ENCODE data around the gene CHST13. TPM values are rescaled to one million over a fixed set of nuclear protein-coding genes. Genes with fewer than 3 reads are reported as not detected.

The CHST13 gene
- total RNA-seq, 2 experiments from 2014 or later, result not detected

DNA sequence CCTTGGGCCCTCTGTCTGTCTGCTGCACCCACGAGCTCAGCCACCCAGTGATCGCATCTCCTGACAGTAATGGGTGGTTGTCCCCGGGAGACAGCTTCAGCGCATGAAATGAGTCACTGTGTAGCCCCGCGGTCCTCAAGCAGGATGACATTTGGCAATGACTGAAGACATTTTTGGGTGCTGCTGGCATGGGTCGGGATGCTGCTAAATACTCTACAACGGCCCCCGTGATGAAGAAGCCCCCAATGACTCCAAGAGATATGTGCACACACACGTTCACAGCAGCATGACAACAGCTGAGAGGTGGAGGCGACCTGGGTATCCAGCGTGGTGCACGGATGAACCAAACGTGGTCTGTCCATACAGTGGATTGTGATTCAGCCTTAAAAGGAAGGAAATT, 30.9 kb upstream of the CHST13 start:
- intact Hi-C loops (cut with micrococcal nuclease), result no loop called here
- Mint-ChIP-seq H3K9me3 (no peaks in the 10 kb centered on the region), H3K36me3 (no peaks in the 10 kb centered on the region), H3K4me3 (no peak overlapping the region), H3K4me1 (ENCODE audit: low read depth) (peaks cover 3% of the 10 kb centered on the region), H3K27me3 (no peaks in the 10 kb centered on the region), H3K27ac (no peak overlapping the region)
- DNase-seq, result no peak
- CTCF ChIA-PET, result no interaction called here
- POLR2A ChIA-PET, result no interaction called here

DNA sequence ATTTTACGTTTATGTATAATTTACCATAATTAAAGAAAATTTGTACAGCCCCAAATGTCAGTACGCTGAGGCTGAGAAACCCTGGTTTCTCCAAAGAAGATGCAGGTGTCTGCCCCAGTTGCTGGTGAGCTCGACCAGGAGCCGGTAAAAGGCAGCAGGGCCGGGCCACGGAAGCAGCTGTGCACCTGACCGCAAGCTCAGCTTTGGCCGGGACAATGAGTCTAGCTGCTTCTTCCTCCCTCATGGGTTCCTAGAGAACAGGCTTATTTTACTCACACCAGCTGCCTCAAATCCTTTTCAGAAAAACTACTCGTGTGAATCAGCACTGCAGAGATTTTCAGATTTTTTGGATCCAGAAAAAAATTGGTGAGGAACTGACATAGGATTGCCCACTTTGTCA, 30.2 kb upstream of the CHST13 start:
- ChIA-PET POLR2A (no interaction called here), CTCF (no interaction called here)
- intact Hi-C loops (cut with micrococcal nuclease), result no loop called here
- DNase-seq, result no peak
- no peaks in the 10 kb centered on the region for H3K27me3 Mint-ChIP-seq
- no peak overlapping the region for H3K27ac Mint-ChIP-seq
- H3K4me1 Mint-ChIP-seq (ENCODE audit: low read depth), result peaks cover 3% of the 10 kb centered on the region
- no peaks in the 10 kb centered on the region for H3K36me3 Mint-ChIP-seq
- H3K4me3 Mint-ChIP-seq, result no peak overlapping the region
- H3K9me3 Mint-ChIP-seq, result no peaks in the 10 kb centered on the region

DNA sequence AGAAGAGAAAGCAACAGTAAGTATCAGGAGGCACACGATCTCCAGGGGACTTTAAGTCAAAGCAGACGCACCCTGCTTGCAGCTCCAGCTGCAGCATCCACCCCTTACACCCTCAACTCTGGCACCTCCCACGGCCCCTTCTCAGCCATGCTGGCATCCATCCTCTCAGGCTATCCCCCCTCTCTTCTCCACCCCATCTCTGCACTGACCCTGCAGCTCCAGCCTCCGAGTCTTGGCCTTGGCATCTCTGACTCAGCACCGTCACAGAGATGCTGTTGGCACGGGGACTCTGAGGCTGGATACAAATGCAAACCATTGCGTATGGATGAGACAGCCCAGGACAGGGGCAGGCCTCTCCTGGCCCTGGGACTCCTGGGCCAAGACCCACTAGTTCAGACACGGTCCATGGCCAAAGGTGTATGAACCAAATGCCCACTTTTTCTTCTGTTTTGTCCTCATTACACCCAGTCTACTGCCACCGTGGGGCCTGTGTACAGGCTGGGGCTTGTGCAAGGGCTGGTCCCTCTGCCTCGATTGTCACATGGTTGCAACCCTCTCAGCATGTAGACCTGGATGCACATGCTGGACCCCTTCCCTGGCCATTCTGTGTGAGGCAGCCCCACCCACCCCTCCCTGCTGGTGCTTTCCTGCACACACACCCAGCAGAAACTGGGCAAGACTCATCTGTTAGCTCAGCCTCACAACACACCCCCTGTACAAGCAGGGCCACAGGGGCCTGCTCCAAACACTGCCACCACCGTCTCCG, 29.6 kb upstream of the CHST13 start:
- H3K27ac Mint-ChIP-seq, result no peak overlapping the region
- peaks cover 3% of the 10 kb centered on the region for H3K4me1 Mint-ChIP-seq (ENCODE audit: low read depth)
- no peaks in the 10 kb centered on the region for H3K27me3 Mint-ChIP-seq
- DNase-seq, result no peak
- intact Hi-C loops (cut with micrococcal nuclease), result no loop called here
- ChIA-PET POLR2A (no interaction called here), CTCF (no interaction called here)
- no peak overlapping the region for H3K4me3 Mint-ChIP-seq
- H3K9me3 Mint-ChIP-seq, result no peaks in the 10 kb centered on the region
- no peaks in the 10 kb centered on the region for H3K36me3 Mint-ChIP-seq

DNA sequence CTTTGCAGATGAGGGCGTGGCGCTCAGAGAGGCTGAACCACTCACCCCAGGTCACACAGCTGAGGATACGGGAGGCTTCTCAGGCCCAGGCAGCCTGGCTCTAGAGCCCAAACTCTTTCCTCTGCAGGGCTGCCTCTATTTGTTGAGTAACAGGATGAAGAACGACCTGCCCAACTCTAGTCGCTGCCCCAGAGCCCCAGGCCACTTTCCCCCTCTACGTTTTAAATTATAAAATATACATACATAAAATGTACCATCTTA, 29.1 kb upstream of the CHST13 start:
- intact Hi-C loops (cut with micrococcal nuclease), result no loop called here
- no peaks in the 10 kb centered on the region for H3K36me3 Mint-ChIP-seq
- H3K27me3 Mint-ChIP-seq, result no peaks in the 10 kb centered on the region
- H3K4me3 Mint-ChIP-seq, result no peak overlapping the region
- ChIA-PET POLR2A (no interaction called here), CTCF (no interaction called here)
- no peak overlapping the region for H3K27ac Mint-ChIP-seq
- peaks cover 3% of the 10 kb centered on the region for H3K4me1 Mint-ChIP-seq (ENCODE audit: low read depth)
- H3K9me3 Mint-ChIP-seq, result no peaks in the 10 kb centered on the region
- no peak for DNase-seq

DNA sequence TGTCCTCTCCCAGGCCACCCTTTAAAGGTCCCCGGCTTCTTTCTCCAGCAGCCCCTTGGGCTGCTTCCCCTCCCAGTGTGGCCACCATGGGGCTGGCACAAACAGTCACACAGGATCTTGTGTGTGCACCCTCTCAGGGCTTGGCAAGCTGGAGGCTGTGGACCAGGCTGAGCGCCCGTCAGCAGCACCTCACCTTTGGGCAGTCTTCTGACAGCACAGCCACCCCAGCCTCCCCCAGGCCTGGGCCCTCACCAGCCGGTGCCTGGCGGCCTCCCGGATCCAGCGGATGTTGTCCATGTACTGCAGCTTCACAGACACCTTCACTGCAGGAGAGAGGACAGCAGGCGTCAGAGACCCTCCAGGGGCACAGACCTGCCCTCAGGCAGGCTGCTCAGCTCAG, 28.2 kb upstream of the CHST13 start:
- no peaks in the 10 kb centered on the region for H3K27me3 Mint-ChIP-seq
- H3K4me1 Mint-ChIP-seq (ENCODE audit: low read depth), result peaks cover 3% of the 10 kb centered on the region
- intact Hi-C loops (cut with micrococcal nuclease), result no loop called here
- no peak for DNase-seq
- no peak overlapping the region for H3K4me3 Mint-ChIP-seq
- H3K9me3 Mint-ChIP-seq, result no peaks in the 10 kb centered on the region
- no peak overlapping the region for H3K27ac Mint-ChIP-seq
- H3K36me3 Mint-ChIP-seq, result no peaks in the 10 kb centered on the region
- ChIA-PET POLR2A (no interaction called here), CTCF (no interaction called here)

DNA sequence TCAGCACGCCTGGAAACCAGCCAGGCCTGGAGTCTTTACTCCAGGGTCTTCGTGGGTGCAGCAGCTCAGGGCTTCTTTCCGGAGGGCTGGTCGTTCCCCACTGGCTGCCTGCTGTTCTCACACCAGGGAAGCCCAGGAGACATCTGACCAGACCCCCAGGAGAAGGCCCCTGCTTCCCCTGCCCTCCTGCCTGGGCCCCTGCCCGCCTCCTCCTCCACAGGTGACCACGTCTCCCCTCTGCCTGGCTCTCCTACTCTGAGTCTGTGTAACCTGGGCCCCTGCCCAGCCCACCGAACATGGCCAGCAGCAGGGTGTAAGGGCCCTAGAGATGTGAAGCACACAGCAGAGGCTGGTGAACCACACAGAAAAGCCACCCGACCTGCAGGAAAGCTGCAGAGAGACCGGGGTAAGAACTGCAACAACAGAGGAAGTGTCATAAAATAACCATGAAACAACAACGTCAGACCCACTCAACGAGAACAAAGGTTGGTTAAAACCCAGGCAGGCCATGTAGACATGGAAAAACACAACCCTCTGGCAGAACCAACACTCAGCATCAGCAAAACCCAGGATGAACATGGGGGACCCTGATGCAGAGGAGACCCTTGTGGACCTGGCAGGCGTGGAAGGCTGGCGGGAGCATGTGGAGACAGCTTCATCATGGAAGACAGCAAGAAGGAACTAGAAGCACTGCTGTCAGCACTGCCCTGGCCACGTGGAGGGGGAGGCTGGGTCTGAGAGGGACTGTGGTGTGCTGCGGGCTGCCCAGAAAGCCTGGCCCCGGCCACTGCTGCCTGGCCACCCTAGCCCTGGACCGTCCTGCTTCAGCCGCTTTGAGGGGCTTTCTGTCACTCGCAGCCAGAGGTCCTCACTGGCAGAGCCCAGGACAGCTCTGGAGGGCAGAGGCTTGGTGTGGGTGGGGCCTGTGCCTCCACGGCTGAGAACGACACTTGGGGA, 26.8 kb upstream of the CHST13 start:
- POLR2A ChIA-PET, result no interaction called here
- no peaks in the 10 kb centered on the region for H3K9me3 Mint-ChIP-seq
- H3K27me3 Mint-ChIP-seq, result no peaks in the 10 kb centered on the region
- H3K4me1 Mint-ChIP-seq (ENCODE audit: low read depth), result peaks cover 3% of the 10 kb centered on the region
- DNase-seq, result no peak
- intact Hi-C loops (cut with micrococcal nuclease), result no loop called here
- H3K27ac Mint-ChIP-seq, result no peak overlapping the region
- H3K36me3 Mint-ChIP-seq, result no peaks in the 10 kb centered on the region
- CTCF ChIA-PET, result no interaction called here
- no peak overlapping the region for H3K4me3 Mint-ChIP-seq

DNA sequence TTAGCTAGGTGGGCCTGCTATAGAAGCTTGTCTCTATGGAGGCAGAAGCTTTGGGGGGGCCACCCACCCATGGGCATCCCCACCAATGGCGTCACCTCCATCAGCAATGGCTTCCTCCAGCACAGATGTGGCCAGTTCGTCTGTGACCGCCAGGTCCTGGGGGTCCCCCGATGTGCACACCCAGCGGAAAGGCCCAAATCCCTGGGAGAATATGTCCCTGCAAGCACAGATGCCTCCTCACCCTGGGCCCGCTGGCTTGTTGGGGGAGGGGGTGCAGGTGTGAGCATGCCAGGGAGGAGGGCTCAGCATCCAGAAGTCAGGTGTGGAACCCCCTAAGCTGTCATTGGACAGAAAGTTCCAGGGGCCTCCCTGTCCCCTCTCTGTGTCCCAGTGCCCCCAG, 26.0 kb upstream of the CHST13 start:
- peaks cover 3% of the 10 kb centered on the region for H3K4me1 Mint-ChIP-seq (ENCODE audit: low read depth)
- CTCF ChIA-PET, result interaction anchor here (1.1 kb wide), 1 partner anchor 25 kb away, joined by 3 read pairs; no protein-coding TSS in a partner anchor
- DNase-seq, result no peak
- no peaks in the 10 kb centered on the region for H3K9me3 Mint-ChIP-seq
- intact Hi-C loops (cut with micrococcal nuclease), result no loop called here
- H3K36me3 Mint-ChIP-seq, result no peaks in the 10 kb centered on the region
- H3K4me3 Mint-ChIP-seq, result no peak overlapping the region
- no peak overlapping the region for H3K27ac Mint-ChIP-seq
- H3K27me3 Mint-ChIP-seq, result no peaks in the 10 kb centered on the region
- POLR2A ChIA-PET, result no interaction called here

DNA sequence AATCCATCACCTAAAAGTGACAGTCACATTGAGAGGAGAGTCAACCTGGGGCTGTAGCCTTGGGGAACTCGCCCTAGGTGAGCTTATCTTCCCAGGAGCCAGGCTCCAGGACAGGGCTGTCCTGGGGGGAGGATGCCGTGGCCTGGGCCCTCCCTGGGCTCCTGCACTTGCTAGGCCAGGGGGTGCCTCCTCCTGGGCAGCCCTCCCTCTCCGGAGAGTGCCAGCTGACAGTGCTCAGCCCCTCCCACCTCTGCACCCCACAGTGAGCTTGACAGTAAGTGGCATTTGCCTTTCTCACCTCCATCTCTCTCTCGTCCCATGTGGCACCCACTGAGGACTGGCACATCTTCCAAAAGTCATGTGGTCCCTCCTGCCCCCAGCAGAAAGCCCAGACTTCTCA, 25.5 kb upstream of the CHST13 start:
- Mint-ChIP-seq H3K36me3 (no peaks in the 10 kb centered on the region), H3K4me3 (no peak overlapping the region), H3K4me1 (ENCODE audit: low read depth) (no peaks in the 10 kb centered on the region), H3K27ac (no peak overlapping the region), H3K9me3 (no peaks in the 10 kb centered on the region), H3K27me3 (no peaks in the 10 kb centered on the region)
- ChIA-PET POLR2A (no interaction called here), CTCF (interaction anchor here (1.1 kb wide), 1 partner anchor 24 kb away, joined by 3 read pairs; no protein-coding TSS in a partner anchor)
- no peak for DNase-seq
- intact Hi-C loops (cut with micrococcal nuclease), result no loop called here

DNA sequence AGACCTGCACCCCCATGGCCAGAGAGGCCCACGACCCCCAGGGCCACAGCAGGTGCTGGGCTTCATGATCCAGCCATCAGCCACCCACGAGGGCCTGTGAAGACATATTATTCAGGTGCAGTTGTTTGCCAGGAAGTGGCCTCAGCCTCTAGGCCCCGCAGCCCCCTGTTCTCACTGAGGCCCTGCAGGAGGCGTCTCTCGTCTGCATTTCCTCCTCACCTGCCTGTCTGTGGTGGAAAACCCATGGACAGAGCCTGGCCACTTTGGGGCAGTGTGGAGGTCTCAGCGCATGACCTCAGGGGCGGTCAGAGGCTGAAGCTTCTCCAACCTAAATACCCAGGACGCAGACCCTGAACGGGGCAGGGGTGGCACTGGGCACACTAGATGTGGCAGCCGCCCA, 25.0 kb upstream of the CHST13 start:
- CTCF ChIA-PET, result interaction anchor here (1.1 kb wide), 1 partner anchor 24 kb away, joined by 3 read pairs; no protein-coding TSS in a partner anchor
- no peak overlapping the region for H3K4me3 Mint-ChIP-seq

DNA sequence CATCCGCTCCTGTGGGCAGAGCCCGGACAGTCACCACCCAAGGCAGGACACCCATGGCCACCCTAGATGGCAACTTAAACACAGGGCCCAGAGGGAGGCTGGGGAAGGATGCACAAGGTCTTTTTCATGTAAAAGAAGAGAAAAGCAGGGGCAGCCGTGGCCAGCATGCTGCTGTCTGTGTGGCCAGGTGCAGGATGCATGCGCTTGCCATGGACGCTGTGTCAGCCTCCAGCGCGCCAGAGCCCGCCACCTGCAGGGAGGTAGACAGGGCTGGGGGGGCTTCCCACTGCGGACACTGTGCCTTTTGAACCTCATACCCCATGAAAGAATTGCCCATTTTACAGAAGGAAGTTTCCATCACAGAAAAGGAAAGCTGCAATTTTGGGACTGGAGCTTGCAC, 24.6 kb upstream of the CHST13 start:
- no peak for DNase-seq
- Mint-ChIP-seq H3K4me1 (ENCODE audit: low read depth) (no peaks in the 10 kb centered on the region), H3K9me3 (no peaks in the 10 kb centered on the region), H3K27ac (no peak overlapping the region), H3K36me3 (no peaks in the 10 kb centered on the region), H3K27me3 (no peaks in the 10 kb centered on the region), H3K4me3 (no peak overlapping the region)
- ChIA-PET POLR2A (no interaction called here), CTCF (no interaction called here)
- intact Hi-C loops (cut with micrococcal nuclease), result no loop called here

More for the DNA sequence above, 25.0 kb upstream of the CHST13 start:
- Mint-ChIP-seq H3K27me3 (no peaks in the 10 kb centered on the region), H3K9me3 (no peaks in the 10 kb centered on the region), H3K4me1 (ENCODE audit: low read depth) (no peaks in the 10 kb centered on the region), H3K27ac (no peak overlapping the region), H3K36me3 (no peaks in the 10 kb centered on the region)
- intact Hi-C loops (cut with micrococcal nuclease), result no loop called here
- POLR2A ChIA-PET, result no interaction called here
- no peak for DNase-seq

DNA sequence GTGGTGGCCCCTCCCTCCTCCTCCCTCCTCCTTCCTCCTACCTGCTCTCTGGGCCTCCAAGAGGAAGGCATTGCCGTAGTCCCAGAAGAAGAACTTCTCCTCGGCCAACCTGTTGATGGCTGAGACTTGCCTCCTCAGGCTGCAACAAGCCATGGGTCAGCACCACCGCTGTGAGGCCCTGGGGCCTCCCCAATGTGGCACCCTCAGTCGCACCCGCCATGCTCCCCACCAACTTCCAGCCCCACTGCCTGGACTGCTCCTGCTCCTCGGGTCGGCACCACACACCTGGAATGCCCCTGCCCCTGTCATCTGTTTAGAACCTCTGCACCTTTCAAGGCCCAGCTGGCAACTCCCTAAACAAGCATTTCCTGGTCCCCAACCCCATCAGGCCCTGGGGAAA, 23.9 kb upstream of the CHST13 start:
- peaks cover 1% of the 10 kb centered on the region for H3K27me3 Mint-ChIP-seq
- CTCF ChIA-PET, result no interaction called here

DNA sequence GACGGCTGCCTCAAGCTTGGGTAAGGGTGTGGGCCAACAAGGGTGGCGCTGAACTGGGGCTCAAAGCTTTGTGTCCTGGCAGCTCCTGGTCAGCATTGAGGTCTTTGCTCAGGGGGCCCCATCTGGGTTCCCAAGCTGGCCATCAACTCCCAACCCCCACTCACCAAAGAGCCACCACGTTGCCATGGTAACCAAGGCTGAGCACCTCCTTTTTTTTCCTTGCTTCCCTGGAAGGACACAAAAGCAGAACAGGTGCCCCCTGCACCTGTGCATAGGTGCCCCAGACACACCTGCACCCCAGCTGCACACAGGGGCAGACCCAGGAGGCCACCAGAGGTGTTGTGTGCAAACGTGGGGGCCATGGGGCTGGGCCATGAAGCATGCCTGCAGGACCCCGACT, 22.9 kb upstream of the CHST13 start:
- H3K4me3 Mint-ChIP-seq, result no peak overlapping the region
- H3K4me1 Mint-ChIP-seq (ENCODE audit: low read depth), result no peaks in the 10 kb centered on the region
- intact Hi-C loops (cut with micrococcal nuclease), result no loop called here
- H3K27me3 Mint-ChIP-seq, result peaks cover 4% of the 10 kb centered on the region
- no peaks in the 10 kb centered on the region for H3K36me3 Mint-ChIP-seq
- H3K27ac Mint-ChIP-seq, result no peak overlapping the region
- POLR2A ChIA-PET, result no interaction called here
- DNase-seq, result no peak
- H3K9me3 Mint-ChIP-seq, result no peaks in the 10 kb centered on the region
- CTCF ChIA-PET, result no interaction called here

More for the DNA sequence above, 23.9 kb upstream of the CHST13 start:
- POLR2A ChIA-PET, result no interaction called here
- no peaks in the 10 kb centered on the region for H3K36me3 Mint-ChIP-seq
- no peak for DNase-seq
- no peak overlapping the region for H3K27ac Mint-ChIP-seq
- H3K4me1 Mint-ChIP-seq (ENCODE audit: low read depth), result no peaks in the 10 kb centered on the region
- no peaks in the 10 kb centered on the region for H3K9me3 Mint-ChIP-seq
- no peak overlapping the region for H3K4me3 Mint-ChIP-seq
- intact Hi-C loops (cut with micrococcal nuclease), result no loop called here

DNA sequence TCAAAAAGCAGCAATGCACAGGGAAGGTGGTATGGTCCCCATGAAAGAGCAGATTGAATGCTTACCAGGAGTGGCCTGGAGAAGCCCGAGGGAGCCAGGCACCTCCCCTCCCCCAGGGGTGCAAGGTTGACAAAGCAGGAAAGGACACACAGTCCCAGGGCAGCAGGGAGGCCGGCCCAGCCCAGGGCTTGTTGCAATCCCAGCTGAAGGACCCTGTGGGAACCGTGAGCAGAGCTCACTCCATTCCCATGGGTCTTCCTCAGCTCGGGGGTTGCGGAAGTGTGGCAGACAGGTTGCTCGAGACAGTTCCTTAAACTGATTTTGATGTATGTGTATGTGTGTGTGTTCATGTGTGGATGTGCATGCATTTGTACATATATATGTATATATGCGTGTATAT, 22.2 kb upstream of the CHST13 start:
- Mint-ChIP-seq H3K9me3 (no peaks in the 10 kb centered on the region), H3K4me3 (no peak overlapping the region), H3K36me3 (no peaks in the 10 kb centered on the region), H3K27me3 (peaks cover 4% of the 10 kb centered on the region), H3K4me1 (ENCODE audit: low read depth) (no peaks in the 10 kb centered on the region), H3K27ac (no peak overlapping the region)
- no peak for DNase-seq
- POLR2A ChIA-PET, result no interaction called here
- intact Hi-C loops (cut with micrococcal nuclease), result no loop called here
- CTCF ChIA-PET, result no interaction called here

Measured in activated CD4-positive, alpha-beta memory T cell treated with anti-CD3 and anti-CD28 coated beads for 36 hours (primary cell).